ENCODE data around the gene KIF23.

KIF23 gene

DNA sequence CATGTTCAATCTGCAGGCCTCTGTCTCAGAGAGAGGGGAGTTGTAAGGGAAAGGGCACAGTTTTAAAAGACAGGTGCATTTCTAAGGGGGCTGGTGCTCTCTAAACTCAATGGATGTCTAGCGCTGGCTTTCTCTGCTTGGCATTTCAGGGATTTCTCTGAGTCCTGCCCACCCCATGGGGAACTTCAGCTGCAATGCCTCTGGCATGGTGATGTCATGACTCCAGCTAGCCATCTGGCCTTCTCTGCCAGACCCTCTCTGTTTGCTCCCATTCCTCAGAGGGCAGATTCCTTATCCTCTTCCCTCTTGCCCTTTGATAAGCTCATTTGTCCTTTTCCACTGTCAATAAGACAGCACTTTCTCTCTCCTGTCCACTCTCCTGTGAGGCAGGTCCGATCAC lies 79.3 kb downstream of the KIF23 start:
- DNase-seq (ENCODE audit: low spot score), result no peak

DNA sequence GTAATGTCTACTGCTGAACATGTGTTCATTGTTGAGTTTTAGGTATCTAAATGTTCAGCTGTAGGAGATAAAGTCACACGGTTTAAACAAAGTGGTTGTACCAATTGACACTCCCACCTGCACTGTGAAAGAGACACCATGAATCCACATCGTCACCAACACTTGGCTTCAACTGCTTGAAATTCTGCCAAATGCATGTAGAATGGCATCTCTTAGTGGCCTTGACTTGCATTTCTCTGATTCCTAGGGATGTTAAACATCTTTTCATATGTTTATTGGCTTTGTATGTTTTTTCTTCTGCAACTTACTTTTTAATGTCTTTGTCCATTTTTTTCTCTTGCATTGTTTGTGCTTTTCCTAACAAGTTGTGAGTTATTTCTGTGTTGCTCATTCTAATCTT lies 81.9 kb downstream of the KIF23 start:
- no peak for DNase-seq (ENCODE audit: low spot score)

DNA sequence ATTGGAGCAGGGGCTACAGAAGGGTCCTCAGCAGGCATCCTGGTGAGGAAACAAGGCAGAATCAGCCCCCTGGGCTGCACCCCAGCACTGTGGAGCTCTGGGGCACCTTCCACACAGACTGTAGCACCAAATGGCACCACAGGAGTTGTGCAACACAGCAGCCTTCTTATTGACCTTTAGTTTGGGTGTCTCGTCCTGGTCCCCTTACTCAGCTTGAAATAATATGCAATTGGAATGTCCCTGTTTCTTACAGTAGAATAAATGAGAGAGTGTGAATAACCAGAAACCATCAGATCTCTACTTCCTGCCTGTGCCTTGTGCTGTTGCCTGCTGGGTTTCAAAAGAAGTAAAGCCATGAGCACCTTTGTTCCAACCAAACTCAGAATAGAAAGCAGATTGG lies 82.9 kb downstream of the KIF23 start:
- no peak for DNase-seq (ENCODE audit: low spot score)

DNA sequence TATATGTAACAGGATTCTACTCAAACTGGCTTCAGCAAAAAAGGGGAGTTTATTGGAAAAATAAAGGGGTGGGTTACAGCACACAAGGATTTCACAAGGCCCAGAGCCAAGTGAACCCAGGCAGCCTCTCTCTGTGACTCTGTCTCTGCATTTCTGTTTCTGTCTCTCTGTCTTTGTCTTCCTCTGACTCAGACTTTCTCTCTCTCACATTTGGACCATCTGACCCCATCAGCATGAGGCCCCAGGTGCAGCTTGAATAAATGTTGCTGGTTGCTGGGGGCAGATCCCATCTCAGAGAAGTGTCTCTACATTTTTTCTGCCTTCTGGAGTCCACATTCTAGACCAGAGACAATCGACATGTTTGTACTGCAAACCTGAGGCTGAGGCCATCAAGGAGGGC lies 83.5 kb downstream of the KIF23 start:
- DNase-seq (ENCODE audit: low spot score), result no peak
